Coronary artery (tissue), 2 donors: Measurements from ENCODE around the gene RALGAPA2.

Experiments used
- DNase-seq: peaks from one replicate; pipeline ENCODE4 v3.0.0-alpha.2; 2017; ENCODE audit warnings: low spot score
- H3K27ac ChIP-seq, 2 donors: fragments of 200-600 bp; sonication (generic); one replicate each; pipeline ENCODE4 v1.5.1; 2016 to 2019
- H3K4me3 ChIP-seq: fragments of 200-600 bp; sonication (generic); 2 replicates; pipeline ENCODE4 v1.5.1; 2016; ENCODE audit warnings: mild to moderate bottlenecking, moderate library complexity
- CTCF ChIP-seq: fragments of 200-600 bp; sonication (generic); IDR thresholded peaks from one replicate; pipeline ENCODE4 v1.5.1; 2019; ENCODE audit warnings: antibody characterized with exemption

RALGAPA2 gene

GRCh38 chr20:20447196-20447595 is 265.2 kb downstream of the RALGAPA2 start:
- no peak for DNase-seq
- Histone ChIP-seq H3K27ac (no peak overlapping the region), H3K4me3 (no peak overlapping the region)
- TF ChIP-seq CTCF, result no peak

- no peak for DNase-seq
- H3K4me3 ChIP-seq, result no peak overlapping the region
- TF ChIP-seq CTCF, result no peak
- H3K27ac ChIP-seq, result no peak overlapping the region
These were observed 265.9 kb downstream of the RALGAPA2 start for GRCh38 chr20:20446425-20447015.

- no peak overlapping the region for H3K27ac ChIP-seq
- no peak for TF ChIP-seq CTCF
- H3K4me3 ChIP-seq, result no peak overlapping the region
- no peak for DNase-seq
These were observed 266.4 kb downstream of the RALGAPA2 start for GRCh38 chr20:20446001-20446400.

GRCh38 chr20:20443504-20443903 is 268.9 kb downstream of the RALGAPA2 start:
- no peak for DNase-seq
- TF ChIP-seq CTCF, result no peak
- H3K4me3 ChIP-seq, result no peak overlapping the region
- H3K27ac ChIP-seq, result no peak overlapping the region

- H3K4me3 ChIP-seq, result no peak overlapping the region
- DNase-seq, result no peak
- TF ChIP-seq CTCF, result no peak
- no peak overlapping the region for H3K27ac ChIP-seq
These were observed 270.0 kb downstream of the RALGAPA2 start for GRCh38 chr20:20442466-20442865.

- no peak for TF ChIP-seq CTCF
- no peak for DNase-seq
- H3K27ac ChIP-seq, result no peak overlapping the region
- H3K4me3 ChIP-seq, result no peak overlapping the region
These were observed 271.4 kb downstream of the RALGAPA2 start for GRCh38 chr20:20440886-20441658.

- DNase-seq, result no peak
- no peak overlapping the region for H3K27ac ChIP-seq
- no peak for TF ChIP-seq CTCF
- H3K4me3 ChIP-seq, result no peak overlapping the region
These were observed 272.0 kb downstream of the RALGAPA2 start for GRCh38 chr20:20440481-20440880.
